Activated naive CD8-positive, alpha-beta T cell treated with anti-CD3 and anti-CD28 coated beads, Interleukin-2, amount 50 U/mL, for 24 hours (primary cell): Measurements from ENCODE around the gene RHO.

Experiments used
- ATAC-seq: fragments of 150-1000 bp; cut with Tn5 transposase; one replicate; pipeline ENCODE4 v1.10.0; 2021
- DNase-seq: peaks from one replicate; pipeline ENCODE4 v3.0.0; 2021
- H3K27ac Mint-ChIP-seq: one replicate; pipeline ENCODE4 v1.8.0; 2021; ENCODE audit warnings: mild to moderate bottlenecking, mixed read lengths
- H3K27me3 Mint-ChIP-seq: one replicate; pipeline ENCODE4 v1.8.0; 2021; ENCODE audit warnings: mixed read lengths
- H3K36me3 Mint-ChIP-seq: one replicate; pipeline ENCODE4 v1.8.0; 2021; ENCODE audit warnings: low read depth, mixed read lengths
- H3K4me1 Mint-ChIP-seq: one replicate; pipeline ENCODE4 v1.8.0; 2021; ENCODE audit warnings: mixed read lengths
- H3K4me3 Mint-ChIP-seq: one replicate; pipeline ENCODE4 v1.8.0; 2021; ENCODE audit warnings: mild to moderate bottlenecking, moderate library complexity, mixed read lengths
- H3K9me3 Mint-ChIP-seq: one replicate; pipeline ENCODE4 v1.8.0; 2021; ENCODE audit warnings: mixed read lengths

The RHO gene

GRCh38 chr3:129553719-129554118 lies 25.3 kb downstream of the RHO start:
- H3K9me3 Mint-ChIP-seq = no peaks in the 10 kb centered on the region
- H3K4me1 Mint-ChIP-seq = peaks cover 12% of the 10 kb centered on the region
- H3K36me3 Mint-ChIP-seq = no peaks in the 10 kb centered on the region
- DNase-seq (peak; percentile 20), ATAC-seq (no peak)
- no peak overlapping the region for H3K27ac Mint-ChIP-seq
- H3K27me3 Mint-ChIP-seq = peaks cover 4% of the 10 kb centered on the region
- no peak overlapping the region for H3K4me3 Mint-ChIP-seq

- Mint-ChIP-seq H3K4me3 (no peak overlapping the region), H3K27me3 (peaks cover 4% of the 10 kb centered on the region), H3K4me1 (peaks cover 12% of the 10 kb centered on the region), H3K36me3 (no peaks in the 10 kb centered on the region), H3K27ac (no peak overlapping the region), H3K9me3 (no peaks in the 10 kb centered on the region)
- DNase-seq = no peak
- no peak for ATAC-seq
Observed at GRCh38 chr3:129554356-129555152, 26.1 kb downstream of the RHO start.

- Mint-ChIP-seq H3K4me3 (no peak overlapping the region), H3K9me3 (no peaks in the 10 kb centered on the region), H3K36me3 (no peaks in the 10 kb centered on the region), H3K27ac (no peak overlapping the region), H3K4me1 (peaks cover 12% of the 10 kb centered on the region), H3K27me3 (peaks cover 4% of the 10 kb centered on the region)
- DNase-seq (no peak), ATAC-seq (no peak)
Observed at GRCh38 chr3:129555153-129555550, 26.7 kb downstream of the RHO start.

- Mint-ChIP-seq H3K9me3 (no peaks in the 10 kb centered on the region), H3K36me3 (no peaks in the 10 kb centered on the region), H3K4me3 (no peak overlapping the region), H3K4me1 (peaks cover 15% of the 10 kb centered on the region), H3K27me3 (peaks cover 4% of the 10 kb centered on the region), H3K27ac (no peak overlapping the region)
- ATAC-seq (no peak), DNase-seq (no peak)
Observed at GRCh38 chr3:129555616-129556357, 27.3 kb downstream of the RHO start.

- no peak for ATAC-seq
- Mint-ChIP-seq H3K27me3 (peaks cover 4% of the 10 kb centered on the region), H3K36me3 (no peaks in the 10 kb centered on the region), H3K4me3 (no peak overlapping the region), H3K27ac (no peak overlapping the region), H3K4me1 (peaks cover 15% of the 10 kb centered on the region), H3K9me3 (no peaks in the 10 kb centered on the region)
- no peak for DNase-seq
Observed at GRCh38 chr3:129556358-129556695, 27.9 kb downstream of the RHO start.

GRCh38 chr3:129556890-129557547 lies 28.6 kb downstream of the RHO start:
- no peak for ATAC-seq
- Mint-ChIP-seq H3K4me3 (no peak overlapping the region), H3K27me3 (peaks cover 4% of the 10 kb centered on the region), H3K36me3 (no peaks in the 10 kb centered on the region), H3K9me3 (no peaks in the 10 kb centered on the region), H3K4me1 (peaks cover 15% of the 10 kb centered on the region), H3K27ac (no peak overlapping the region)
- no peak for DNase-seq

- Mint-ChIP-seq H3K36me3 (no peaks in the 10 kb centered on the region), H3K27ac (no peak overlapping the region), H3K9me3 (no peaks in the 10 kb centered on the region)
Observed at GRCh38 chr3:129557548-129557894, 29.1 kb downstream of the RHO start.

GRCh38 chr3:129558081-129558771 lies 29.8 kb downstream of the RHO start:
- H3K27me3 Mint-ChIP-seq = peaks cover 4% of the 10 kb centered on the region
- ATAC-seq (peak; percentile 41), DNase-seq (no peak)
- H3K9me3 Mint-ChIP-seq = no peaks in the 10 kb centered on the region
- H3K4me1 Mint-ChIP-seq = peaks cover 15% of the 10 kb centered on the region
- no peak overlapping the region for H3K27ac Mint-ChIP-seq
- H3K4me3 Mint-ChIP-seq = no peak overlapping the region
- no peaks in the 10 kb centered on the region for H3K36me3 Mint-ChIP-seq

More at GRCh38 chr3:129557548-129557894, 29.1 kb downstream of the RHO start:
- Mint-ChIP-seq H3K4me3 (no peak overlapping the region), H3K4me1 (peaks cover 15% of the 10 kb centered on the region), H3K27me3 (peaks cover 4% of the 10 kb centered on the region)
- DNase-seq = no peak
- no peak for ATAC-seq

- Mint-ChIP-seq H3K27ac (no peak overlapping the region), H3K4me3 (no peak overlapping the region)
Observed at GRCh38 chr3:129558772-129559564, 30.5 kb downstream of the RHO start.

GRCh38 chr3:129559565-129560079 lies 31.2 kb downstream of the RHO start:
- DNase-seq (no peak), ATAC-seq (no peak)
- Mint-ChIP-seq H3K36me3 (no peaks in the 10 kb centered on the region), H3K27me3 (peaks cover 3% of the 10 kb centered on the region), H3K27ac (no peak overlapping the region), H3K9me3 (no peaks in the 10 kb centered on the region), H3K4me1 (peaks cover 10% of the 10 kb centered on the region), H3K4me3 (no peak overlapping the region)

More at GRCh38 chr3:129558772-129559564, 30.5 kb downstream of the RHO start:
- H3K4me1 Mint-ChIP-seq = peaks cover 14% of the 10 kb centered on the region
- no peaks in the 10 kb centered on the region for H3K9me3 Mint-ChIP-seq
- no peaks in the 10 kb centered on the region for H3K36me3 Mint-ChIP-seq
- DNase-seq (no peak), ATAC-seq (no peak)
- H3K27me3 Mint-ChIP-seq = peaks cover 4% of the 10 kb centered on the region

GRCh38 chr3:129560269-129560787 lies 31.9 kb downstream of the RHO start:
- DNase-seq = no peak
- no peak for ATAC-seq
- H3K9me3 Mint-ChIP-seq = no peaks in the 10 kb centered on the region
- H3K27me3 Mint-ChIP-seq = no peaks in the 10 kb centered on the region
- H3K36me3 Mint-ChIP-seq = no peaks in the 10 kb centered on the region
- H3K27ac Mint-ChIP-seq = peak overlapping the region; percentile 6
- peaks cover 10% of the 10 kb centered on the region for H3K4me1 Mint-ChIP-seq
- H3K4me3 Mint-ChIP-seq = no peak overlapping the region

- ATAC-seq (no peak), DNase-seq (no peak)
- H3K9me3 Mint-ChIP-seq = no peaks in the 10 kb centered on the region
- no peak overlapping the region for H3K4me3 Mint-ChIP-seq
- H3K36me3 Mint-ChIP-seq = no peaks in the 10 kb centered on the region
- no peaks in the 10 kb centered on the region for H3K27me3 Mint-ChIP-seq
- H3K27ac Mint-ChIP-seq = peak overlapping the region; percentile 6
- peaks cover 10% of the 10 kb centered on the region for H3K4me1 Mint-ChIP-seq
Observed at GRCh38 chr3:129560911-129561594, 32.6 kb downstream of the RHO start.

GRCh38 chr3:129561619-129562248 lies 33.3 kb downstream of the RHO start:
- no peak for ATAC-seq
- H3K27ac Mint-ChIP-seq = no peak overlapping the region
- H3K4me1 Mint-ChIP-seq = peaks cover 10% of the 10 kb centered on the region
- no peak overlapping the region for H3K4me3 Mint-ChIP-seq
- no peaks in the 10 kb centered on the region for H3K36me3 Mint-ChIP-seq
- no peaks in the 10 kb centered on the region for H3K27me3 Mint-ChIP-seq
- H3K9me3 Mint-ChIP-seq = no peaks in the 10 kb centered on the region
- DNase-seq = no peak
